HG02840 (cell line): ENCODE data around the gene SF3B3.

Experiments used
- ATAC-seq: cut with Tn5 transposase; IDR thresholded peaks from one replicate; pipeline ENCODE4 v1.9.1; 2021; ENCODE audit warnings: mild to moderate bottlenecking, moderate library complexity, moderate number of reproducible peaks; ENCODE audit not compliant: unreplicated experiment, low FRiP score

SF3B3 gene

GRCh38 chr16:70561623-70562022 is 38.0 kb downstream of the SF3B3 start:
- ATAC-seq, result no peak

- no peak for ATAC-seq
These were observed 40.0 kb downstream of the SF3B3 start for GRCh38 chr16:70563636-70564035.

GRCh38 chr16:70565053-70565452 is 41.4 kb downstream of the SF3B3 start:
- ATAC-seq, result no peak

GRCh38 chr16:70568601-70569237 is 45.1 kb downstream of the SF3B3 start:
- no peak for ATAC-seq

- ATAC-seq, result no peak
These were observed 46.1 kb downstream of the SF3B3 start for GRCh38 chr16:70569752-70570151.

- ATAC-seq, result no peak
These were observed 47.5 kb downstream of the SF3B3 start for GRCh38 chr16:70570967-70571570.

GRCh38 chr16:70571623-70572022 is 48.0 kb downstream of the SF3B3 start:
- no peak for ATAC-seq

GRCh38 chr16:70572050-70572925 is 48.7 kb downstream of the SF3B3 start:
- no peak for ATAC-seq

GRCh38 chr16:70572926-70573270 is 49.3 kb downstream of the SF3B3 start:
- ATAC-seq, result no peak

- no peak for ATAC-seq
These were observed 50.0 kb downstream of the SF3B3 start for GRCh38 chr16:70573451-70574121.

- ATAC-seq, result no peak
These were observed 51.1 kb downstream of the SF3B3 start for GRCh38 chr16:70574595-70575271.

- ATAC-seq, result no peak
These were observed 51.8 kb downstream of the SF3B3 start for GRCh38 chr16:70575376-70575775.

- ATAC-seq, result peak; percentile 71
These were observed 53.0 kb downstream of the SF3B3 start for GRCh38 chr16:70576431-70577255.

GRCh38 chr16:70577256-70577698 is 53.7 kb downstream of the SF3B3 start:
- no peak for ATAC-seq

GRCh38 chr16:70578035-70578434 is 54.4 kb downstream of the SF3B3 start:
- ATAC-seq, result no peak

GRCh38 chr16:70579248-70579647 is 55.6 kb downstream of the SF3B3 start:
- ATAC-seq, result no peak

- no peak for ATAC-seq
These were observed 56.3 kb downstream of the SF3B3 start for GRCh38 chr16:70579648-70580630.

GRCh38 chr16:70582280-70582978 is 58.8 kb downstream of the SF3B3 start:
- ATAC-seq, result no peak
